A549 (cell line): ENCODE measurements around the gene ANXA5. TPM values are rescaled to one million over a fixed set of nuclear protein-coding genes. Genes with fewer than 3 reads are reported as not detected.

Source experiments
- ATAC-seq, 2 experiments: fragments of 200-7000 bp in 1 of 2; fragments of >200 bp in 1 of 2; cut with Nextera tagmentation in 1 of 2; cut with Tn5 transposase in 1 of 2; 3 replicates each; pipeline versions ENCODE4 v1.8.0 to v1.9.1; 2018 to 2020; ENCODE audit warnings: mild to moderate bottlenecking in 1 of 2, moderate library complexity in 1 of 2
- CTCF ChIA-PET: fragments of 300-600 bp; sonication (Branson Sonifier 250); formaldehyde crosslinking; extraction: SDS; loops from one replicate; lab custom pipeline; 2021; ENCODE audit warnings: antibody characterized with exemption, inconsistent platforms; lab: Yijun Ruan, JAX
- POLR2A ChIA-PET: fragments of 350-600 bp; formaldehyde crosslinking; extraction: SDS; loops from one replicate; lab custom pipeline; 2021; ENCODE audit warnings: antibody characterized with exemption, inconsistent platforms; lab: Yijun Ruan, JAX
- DNase-seq, 2 experiments: peaks; one replicate each; pipeline versions ENCODE4 v3.0.0 to v3.0.0-alpha.2; 2011 to 2016; ENCODE audit warnings: low read depth in 1 of 2, low spot score in 1 of 2
- FAIRE-seq: peaks from 2 replicates; lab custom pipeline; 2011; peaks lifted over from hg19 to GRCh38; lab: Jason Lieb, UNC
- H3K27ac ChIP-seq, 2 experiments: fragments of >200 bp; sonication (Bioruptor Twin); formaldehyde crosslinking; 3 replicates each; pipeline ENCODE4 v1.5.1; 2016 to 2017
- H3K4me1 ChIP-seq: fragments of >200 bp; sonication (Bioruptor Twin); formaldehyde crosslinking; 3 replicates; pipeline ENCODE4 v1.6.1; 2016
- H3K4me2 ChIP-seq: fragments of >200 bp; sonication (Bioruptor Twin); formaldehyde crosslinking; 3 replicates; pipeline ENCODE4 v1.6.1; 2016
- H3K4me3 ChIP-seq: fragments of >200 bp; sonication (Bioruptor Twin); formaldehyde crosslinking; 3 replicates; pipeline ENCODE4 v1.5.1; 2016
- H3K9me3 ChIP-seq: fragments of >200 bp; sonication (Bioruptor Twin); formaldehyde crosslinking; 3 replicates; pipeline ENCODE4 v1.6.1; 2016
- BHLHE40 ChIP-seq: IDR thresholded peaks from 2 replicates; pipeline ENCODE4 v1.6.1; 2012; ENCODE audit warnings: low read depth, low read length, inconsistent platforms
- CBX2 ChIP-seq: fragments of 200-600 bp; sonication (generic); IDR thresholded peaks from 2 replicates; pipeline ENCODE4 v1.6.1; 2016; ENCODE audit warnings: low read depth, mild to moderate bottlenecking, borderline replicate concordance
- CEBPB ChIP-seq, 2 experiments: fragments of >200 bp in 1 of 2; sonication (Bioruptor Twin) in 1 of 2; formaldehyde crosslinking in 1 of 2; IDR thresholded peaks; 2 replicates each; pipeline ENCODE4 v1.6.1; 2012 to 2016
- CHD2 ChIP-seq: fragments of 150-350 bp; IDR thresholded peaks from 2 replicates; pipeline ENCODE4 v1.6.1; 2014; ENCODE audit warnings: low read length; ENCODE audit not compliant: partially characterized antibody
- ESRRA ChIP-seq: fragments of 150-350 bp; IDR thresholded peaks from 2 replicates; pipeline ENCODE4 v1.6.1; 2014; ENCODE audit warnings: mild to moderate bottlenecking, low read length, borderline replicate concordance
- FOXS1 ChIP-seq: fragments of 250-450 bp; sonication (Bioruptor Pico); IDR thresholded peaks from 2 replicates; pipeline ENCODE4 v1.5.0; 2020; ENCODE audit warnings: mild to moderate bottlenecking, moderate library complexity
- HEYL ChIP-seq: fragments of 250-450 bp; sonication (Bioruptor Pico); IDR thresholded peaks from 2 replicates; pipeline ENCODE4 v1.8.0; 2021; ENCODE audit warnings: mild to moderate bottlenecking, moderate library complexity
- HOXA7 ChIP-seq: fragments of 250-450 bp; sonication (Bioruptor Pico); IDR thresholded peaks from 2 replicates; pipeline ENCODE4 v1.5.0; 2020; ENCODE audit warnings: mild to moderate bottlenecking, moderate library complexity
- HOXB5 ChIP-seq: fragments of 250-450 bp; sonication (Bioruptor Pico); IDR thresholded peaks from 2 replicates; pipeline ENCODE4 v1.5.0; 2020; ENCODE audit warnings: mild to moderate bottlenecking, moderate library complexity
- KDM1A ChIP-seq: fragments of 200-600 bp; sonication (generic); IDR thresholded peaks from 2 replicates; pipeline ENCODE4 v1.6.1; 2016; ENCODE audit warnings: low read depth, mild to moderate bottlenecking
- KDM5A ChIP-seq: fragments of 200-600 bp; sonication (generic); IDR thresholded peaks from 2 replicates; pipeline ENCODE4 v1.6.1; 2016; ENCODE audit warnings: antibody characterized with exemption, mild to moderate bottlenecking
- MAFK ChIP-seq: fragments of 450-650 bp; IDR thresholded peaks from 2 replicates; pipeline ENCODE4 v1.6.1; 2014; ENCODE audit not compliant: partially characterized antibody
- NR3C1 ChIP-seq: fragments of >200 bp; sonication (Bioruptor Twin); formaldehyde crosslinking; IDR thresholded peaks from 3 replicates; pipeline ENCODE4 v1.6.1; 2017
- PHF8 ChIP-seq: fragments of 200-600 bp; sonication (generic); IDR thresholded peaks from 2 replicates; pipeline ENCODE4 v1.6.1; 2016; ENCODE audit warnings: low read depth, mild to moderate bottlenecking, antibody characterized with exemption, moderate library complexity, borderline replicate concordance
- POLR2A ChIP-seq: IDR thresholded peaks from 2 replicates; pipeline ENCODE4 v1.6.1; 2012; ENCODE audit warnings: mild to moderate bottlenecking, low read length
- POLR2AphosphoS2 ChIP-seq: conservative IDR thresholded peaks from 2 replicates; pipeline ENCODE4 v1.6.1; 2012; ENCODE audit warnings: low read length, improper control_type of control experiment, inconsistent platforms
- RAD21 ChIP-seq, 2 experiments: fragments of >200 bp in 1 of 2; sonication (Bioruptor Twin) in 1 of 2; formaldehyde crosslinking in 1 of 2; IDR thresholded peaks in 1 of 2; conservative IDR thresholded peaks in 1 of 2; 2 replicates in 1 of 2; 3 replicates in 1 of 2; pipeline ENCODE4 v1.6.1; 2012 to 2018; ENCODE audit warnings: inconsistent platforms in 1 of 2
- RARB ChIP-seq: fragments of 250-450 bp; sonication (Bioruptor Pico); IDR thresholded peaks from 2 replicates; pipeline ENCODE4 v1.8.0; 2021; ENCODE audit warnings: mild to moderate bottlenecking, moderate library complexity
- RFX5 ChIP-seq: fragments of 450-650 bp; IDR thresholded peaks from 2 replicates; pipeline ENCODE4 v1.7.1; 2014; ENCODE audit warnings: antibody characterized with exemption, mild to moderate bottlenecking, moderate library complexity
- RNF2 ChIP-seq: fragments of 200-600 bp; sonication (generic); IDR thresholded peaks from 2 replicates; pipeline ENCODE4 v1.6.1; 2016; ENCODE audit warnings: low read depth, mild to moderate bottlenecking, antibody characterized with exemption, moderate library complexity, borderline replicate concordance
- SMC3 ChIP-seq: fragments of >200 bp; sonication (Bioruptor Twin); formaldehyde crosslinking; IDR thresholded peaks from 3 replicates; pipeline ENCODE4 v1.6.1; 2018; ENCODE audit warnings: inconsistent platforms
- ZNF302 ChIP-seq: fragments of 250-450 bp; sonication (Bioruptor Pico); IDR thresholded peaks from 2 replicates; pipeline ENCODE4 v1.9.0; 2021; ENCODE audit warnings: inconsistent platforms, mild to moderate bottlenecking, moderate library complexity
- ZSCAN20 ChIP-seq: fragments of 250-450 bp; sonication (Bioruptor Pico); IDR thresholded peaks from 2 replicates; pipeline ENCODE4 v1.8.0; 2022; ENCODE audit warnings: mild to moderate bottlenecking, moderate library complexity
- WGBS: methylation state at CpG from one replicate; pipeline ENCODE4 v1.1.6; 2017; ENCODE audit errors: missing lambda C conversion rate; 5-methylcytosine and 5-hydroxymethylcytosine counted together
- polyA plus RNA-seq, 4 experiments: library from polyadenylated mRNA; depleted of rRNA in 3 of 4; stranded (reverse); fragments of >200 nt; fragmentation: RNase III in 1 of 4; extraction: RNeasy Plus Mini Kit Qiagen cat#74134 plus additional on column Dnase treatment in 1 of 4; gene quantifications; 2 replicates in 3 of 4; 3 replicates in 1 of 4; pipeline ENCODE4 v1.2.3, GENCODE V29; 2011 to 2017
- TF ChIP-seq, protein P1 (sequence below): IDR thresholded peaks from 2 replicates; pipeline ENCODE4 v1.6.1; 2012
- TF ChIP-seq, protein P2 (sequence below): fragments of 200-600 bp; sonication (generic); IDR thresholded peaks from 2 replicates; pipeline ENCODE4 v1.6.1; 2016; ENCODE audit warnings: antibody characterized with exemption, mild to moderate bottlenecking, moderate library complexity
- TF ChIP-seq, protein P3 (sequence below): fragments of >200 bp; sonication (Bioruptor Twin); formaldehyde crosslinking; IDR thresholded peaks from 3 replicates; pipeline ENCODE4 v1.5.1; 2016

Gene ANXA5
- polyA plus RNA-seq, 2 of the 4 experiments (the other 2 are of a cell fraction) = 356 to 441 TPM

DNA sequence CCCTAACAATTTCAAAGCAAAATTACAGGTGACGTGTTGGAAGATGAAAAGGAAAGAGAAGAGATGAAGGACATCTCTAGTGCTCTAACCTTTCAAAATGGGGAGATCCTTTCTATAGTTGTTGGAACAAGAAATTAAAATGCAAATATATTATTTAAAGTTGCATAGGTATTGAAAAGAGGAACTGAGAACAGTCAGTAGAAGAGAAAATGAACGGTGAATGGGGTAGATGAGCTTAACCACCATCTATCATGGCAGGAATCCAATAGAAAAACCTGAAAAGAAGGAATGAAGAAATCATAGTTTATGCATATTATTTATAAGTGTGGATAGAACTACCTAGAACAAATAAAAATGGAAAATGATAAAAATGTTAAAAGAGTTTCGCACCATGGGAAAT lies 42.0 kb downstream of the ANXA5 start:
- FAIRE-seq = no peak
- Histone ChIP-seq H3K4me3 (no peak overlapping the region), H3K27ac (no peak overlapping the region), H3K9me3 (no peaks in the 10 kb centered on the region), H3K4me1 (no peaks in the 10 kb centered on the region), H3K4me2 (no peak overlapping the region)
- no peak for ATAC-seq
- DNase-seq = no peak
- CTCF ChIA-PET = interaction anchor here (4.0 kb wide), 1 partner anchor 81 kb away, joined by 15 read pairs; no protein-coding TSS in a partner anchor
- 87% methylated on average over 3 of the region's 3 CpGs for WGBS
- POLR2A ChIA-PET = no interaction called here
- no peak for TF ChIP-seq BHLHE40
- no peak for TF ChIP-seq POLR2A
- no peak for TF ChIP-seq HOXA7 (CRISPR knock-in tag)
- TF ChIP-seq PHF8 = no peak
- no peak for TF ChIP-seq RAD21 (conservative IDR thresholded peaks at IDR 0.05 in 1 of 2, IDR thresholded peaks at IDR 0.05 in 1 of 2)
- TF ChIP-seq, protein P1, sequence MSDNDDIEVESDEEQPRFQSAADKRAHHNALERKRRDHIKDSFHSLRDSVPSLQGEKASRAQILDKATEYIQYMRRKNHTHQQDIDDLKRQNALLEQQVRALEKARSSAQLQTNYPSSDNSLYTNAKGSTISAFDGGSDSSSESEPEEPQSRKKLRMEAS = no peak
- no peak for TF ChIP-seq ZNF302 (CRISPR knock-in tag)
- TF ChIP-seq HOXB5 (CRISPR knock-in tag) = no peak
- TF ChIP-seq NR3C1 = no peak
- no peak for TF ChIP-seq CHD2
- TF ChIP-seq KDM5A = no peak

DNA sequence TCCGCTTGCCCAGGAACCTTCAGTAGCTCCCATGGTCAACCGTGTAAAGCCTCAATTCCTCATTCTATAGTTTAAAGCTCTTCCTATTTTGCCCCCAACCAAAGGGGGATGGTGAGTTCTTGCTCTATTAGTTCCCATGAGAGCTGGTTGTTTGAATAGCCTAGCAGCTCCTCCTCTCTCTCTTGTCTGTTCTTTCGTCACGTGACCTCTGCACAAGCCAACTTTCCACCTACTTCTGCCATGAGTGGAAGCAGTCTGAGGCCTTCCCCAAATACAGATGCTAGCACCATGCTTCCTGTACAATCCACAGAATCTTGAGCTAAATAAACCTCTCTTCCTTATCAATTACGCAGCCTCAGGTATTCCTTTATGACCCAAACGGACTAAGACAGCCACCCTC lies 42.8 kb downstream of the ANXA5 start:
- DNase-seq (no peak), ATAC-seq (no peak), FAIRE-seq (no peak)
- Histone ChIP-seq H3K4me3 (no peak overlapping the region), H3K4me2 (no peak overlapping the region), H3K4me1 (no peaks in the 10 kb centered on the region), H3K27ac (no peak overlapping the region), H3K9me3 (no peaks in the 10 kb centered on the region)
- POLR2A ChIA-PET = no interaction called here
- TF ChIP-seq KDM5A = no peak
- TF ChIP-seq ESRRA = no peak
- no peak for TF ChIP-seq CBX2
- 75% methylated on average over 6 of the region's 6 CpGs for WGBS
- CTCF ChIA-PET = interaction anchor here (1.1 to 4.0 kb wide), 2 partner anchors 82 to 283 kb away, joined by 5 to 15 read pairs; no protein-coding TSS in a partner anchor

DNA sequence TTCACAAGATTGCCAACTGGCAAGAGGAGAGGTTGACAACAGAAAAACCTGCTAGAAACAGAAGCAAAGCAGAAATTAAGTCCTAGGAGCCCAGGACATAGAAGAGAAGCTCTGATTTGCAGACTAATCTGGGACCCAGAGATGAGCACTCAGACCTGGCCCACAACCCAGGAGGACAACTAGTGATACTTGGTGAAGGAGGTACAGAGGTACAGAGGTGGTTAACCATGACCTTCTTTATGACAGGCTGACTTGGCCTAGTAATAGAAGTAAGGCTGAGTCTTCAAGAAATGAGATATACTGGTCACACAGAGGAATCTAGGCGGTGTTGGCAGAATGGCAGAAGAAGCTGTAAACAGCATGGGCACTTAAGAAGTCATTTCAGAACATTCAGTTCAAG lies 43.6 kb downstream of the ANXA5 start:
- ATAC-seq = no peak
- no peak overlapping the region for H3K4me2 ChIP-seq
- no peaks in the 10 kb centered on the region for H3K9me3 ChIP-seq
- CTCF ChIA-PET = interaction anchor here (1.1 to 4.0 kb wide), 2 partner anchors 83 to 282 kb away, joined by 5 to 15 read pairs; no protein-coding TSS in a partner anchor
- POLR2A ChIA-PET = no interaction called here
- no peak overlapping the region for H3K4me3 ChIP-seq
- TF ChIP-seq SMC3 = no peak
- no peak for TF ChIP-seq RARB (CRISPR knock-in tag)
- TF ChIP-seq RFX5 = no peak
- TF ChIP-seq KDM1A = no peak
- no peak for TF ChIP-seq HEYL (CRISPR knock-in tag)
- TF ChIP-seq HOXA7 (CRISPR knock-in tag) = no peak
- no peak for TF ChIP-seq MAFK
- TF ChIP-seq, protein P2, sequence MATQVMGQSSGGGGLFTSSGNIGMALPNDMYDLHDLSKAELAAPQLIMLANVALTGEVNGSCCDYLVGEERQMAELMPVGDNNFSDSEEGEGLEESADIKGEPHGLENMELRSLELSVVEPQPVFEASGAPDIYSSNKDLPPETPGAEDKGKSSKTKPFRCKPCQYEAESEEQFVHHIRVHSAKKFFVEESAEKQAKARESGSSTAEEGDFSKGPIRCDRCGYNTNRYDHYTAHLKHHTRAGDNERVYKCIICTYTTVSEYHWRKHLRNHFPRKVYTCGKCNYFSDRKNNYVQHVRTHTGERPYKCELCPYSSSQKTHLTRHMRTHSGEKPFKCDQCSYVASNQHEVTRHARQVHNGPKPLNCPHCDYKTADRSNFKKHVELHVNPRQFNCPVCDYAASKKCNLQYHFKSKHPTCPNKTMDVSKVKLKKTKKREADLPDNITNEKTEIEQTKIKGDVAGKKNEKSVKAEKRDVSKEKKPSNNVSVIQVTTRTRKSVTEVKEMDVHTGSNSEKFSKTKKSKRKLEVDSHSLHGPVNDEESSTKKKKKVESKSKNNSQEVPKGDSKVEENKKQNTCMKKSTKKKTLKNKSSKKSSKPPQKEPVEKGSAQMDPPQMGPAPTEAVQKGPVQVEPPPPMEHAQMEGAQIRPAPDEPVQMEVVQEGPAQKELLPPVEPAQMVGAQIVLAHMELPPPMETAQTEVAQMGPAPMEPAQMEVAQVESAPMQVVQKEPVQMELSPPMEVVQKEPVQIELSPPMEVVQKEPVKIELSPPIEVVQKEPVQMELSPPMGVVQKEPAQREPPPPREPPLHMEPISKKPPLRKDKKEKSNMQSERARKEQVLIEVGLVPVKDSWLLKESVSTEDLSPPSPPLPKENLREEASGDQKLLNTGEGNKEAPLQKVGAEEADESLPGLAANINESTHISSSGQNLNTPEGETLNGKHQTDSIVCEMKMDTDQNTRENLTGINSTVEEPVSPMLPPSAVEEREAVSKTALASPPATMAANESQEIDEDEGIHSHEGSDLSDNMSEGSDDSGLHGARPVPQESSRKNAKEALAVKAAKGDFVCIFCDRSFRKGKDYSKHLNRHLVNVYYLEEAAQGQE = no peak
- TF ChIP-seq ZSCAN20 = no peak
- no peak for TF ChIP-seq RNF2
- no peak for TF ChIP-seq CEBPB (IDR thresholded peaks at IDR 0.05)
- no peak for TF ChIP-seq CBX2
- TF ChIP-seq POLR2AphosphoS2 = no peak
- no peak for TF ChIP-seq FOXS1 (CRISPR knock-in tag)
- TF ChIP-seq, protein P3, sequence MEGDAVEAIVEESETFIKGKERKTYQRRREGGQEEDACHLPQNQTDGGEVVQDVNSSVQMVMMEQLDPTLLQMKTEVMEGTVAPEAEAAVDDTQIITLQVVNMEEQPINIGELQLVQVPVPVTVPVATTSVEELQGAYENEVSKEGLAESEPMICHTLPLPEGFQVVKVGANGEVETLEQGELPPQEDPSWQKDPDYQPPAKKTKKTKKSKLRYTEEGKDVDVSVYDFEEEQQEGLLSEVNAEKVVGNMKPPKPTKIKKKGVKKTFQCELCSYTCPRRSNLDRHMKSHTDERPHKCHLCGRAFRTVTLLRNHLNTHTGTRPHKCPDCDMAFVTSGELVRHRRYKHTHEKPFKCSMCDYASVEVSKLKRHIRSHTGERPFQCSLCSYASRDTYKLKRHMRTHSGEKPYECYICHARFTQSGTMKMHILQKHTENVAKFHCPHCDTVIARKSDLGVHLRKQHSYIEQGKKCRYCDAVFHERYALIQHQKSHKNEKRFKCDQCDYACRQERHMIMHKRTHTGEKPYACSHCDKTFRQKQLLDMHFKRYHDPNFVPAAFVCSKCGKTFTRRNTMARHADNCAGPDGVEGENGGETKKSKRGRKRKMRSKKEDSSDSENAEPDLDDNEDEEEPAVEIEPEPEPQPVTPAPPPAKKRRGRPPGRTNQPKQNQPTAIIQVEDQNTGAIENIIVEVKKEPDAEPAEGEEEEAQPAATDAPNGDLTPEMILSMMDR = no peak
- FAIRE-seq = no peak
- no peak for DNase-seq
- H3K4me1 ChIP-seq = no peaks in the 10 kb centered on the region
- WGBS = 33% methylated on average over 1 of the region's 1 CpG
- no peak overlapping the region for H3K27ac ChIP-seq
